ENCODE data around the gene IL1RL2.

DNA sequence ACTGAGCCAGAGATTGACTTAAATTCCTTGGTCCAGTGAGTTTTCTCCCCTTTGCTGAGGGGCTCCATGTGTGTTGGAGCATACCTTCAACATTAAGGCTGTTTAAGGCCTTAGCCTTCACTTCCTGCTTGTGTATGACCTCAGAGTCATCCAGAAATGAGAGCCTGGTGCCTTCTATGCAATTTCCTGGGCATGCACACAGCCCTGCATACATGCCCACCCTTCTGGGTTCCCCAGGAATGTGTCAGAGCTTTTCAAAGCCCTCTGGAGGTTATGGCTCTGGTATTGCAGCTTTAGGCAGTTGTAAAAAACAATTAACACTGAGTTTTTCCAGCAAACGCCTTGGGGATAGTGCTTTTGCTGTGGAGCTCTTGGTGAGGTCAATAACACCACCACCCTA lies 27.5 kb upstream of the IL1RL2 start:
- TF ChIP-seq, protein P1, sequence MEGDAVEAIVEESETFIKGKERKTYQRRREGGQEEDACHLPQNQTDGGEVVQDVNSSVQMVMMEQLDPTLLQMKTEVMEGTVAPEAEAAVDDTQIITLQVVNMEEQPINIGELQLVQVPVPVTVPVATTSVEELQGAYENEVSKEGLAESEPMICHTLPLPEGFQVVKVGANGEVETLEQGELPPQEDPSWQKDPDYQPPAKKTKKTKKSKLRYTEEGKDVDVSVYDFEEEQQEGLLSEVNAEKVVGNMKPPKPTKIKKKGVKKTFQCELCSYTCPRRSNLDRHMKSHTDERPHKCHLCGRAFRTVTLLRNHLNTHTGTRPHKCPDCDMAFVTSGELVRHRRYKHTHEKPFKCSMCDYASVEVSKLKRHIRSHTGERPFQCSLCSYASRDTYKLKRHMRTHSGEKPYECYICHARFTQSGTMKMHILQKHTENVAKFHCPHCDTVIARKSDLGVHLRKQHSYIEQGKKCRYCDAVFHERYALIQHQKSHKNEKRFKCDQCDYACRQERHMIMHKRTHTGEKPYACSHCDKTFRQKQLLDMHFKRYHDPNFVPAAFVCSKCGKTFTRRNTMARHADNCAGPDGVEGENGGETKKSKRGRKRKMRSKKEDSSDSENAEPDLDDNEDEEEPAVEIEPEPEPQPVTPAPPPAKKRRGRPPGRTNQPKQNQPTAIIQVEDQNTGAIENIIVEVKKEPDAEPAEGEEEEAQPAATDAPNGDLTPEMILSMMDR (IDR thresholded peaks at IDR 0.05; ENCODE audit: low read length) = no peak
- TF ChIP-seq EZH2phosphoT487 (IDR thresholded peaks at IDR 0.05; ENCODE audit: low read length) = no peak
